Neural progenitor cell (in vitro differentiated cells): ENCODE results near the gene MYOM1. TPM values are rescaled to one million over a fixed set of nuclear protein-coding genes. Genes with fewer than 3 reads are reported as not detected.

Experiments used
- DNase-seq: peaks from one replicate; pipeline ENCODE4 v3.0.0-alpha.2; 2016; ENCODE audit warnings: low spot score
- H2AFZ ChIP-seq: fragments of 200-600 bp; sonication (generic); replicated peaks from 2 replicates; pipeline ENCODE4 v1.6.1; 2016; ENCODE audit warnings: antibody characterized with exemption
- H3F3A ChIP-seq: fragments of 200-600 bp; sonication (generic); 2 replicates; pipeline ENCODE4 v1.6.1; 2016; ENCODE audit warnings: antibody characterized with exemption, low read depth
- H3K27ac ChIP-seq: fragments of 200-600 bp; sonication (generic); 2 replicates; pipeline ENCODE4 v1.5.1; 2016; ENCODE audit warnings: mild to moderate bottlenecking
- H3K27me3 ChIP-seq: fragments of 200-600 bp; sonication (generic); 2 replicates; pipeline ENCODE4 v1.6.1; 2016; ENCODE audit warnings: mild to moderate bottlenecking, moderate library complexity
- H3K36me3 ChIP-seq: fragments of 200-600 bp; sonication (generic); 2 replicates; pipeline ENCODE4 v1.5.1; 2016
- H3K4me1 ChIP-seq: fragments of 200-600 bp; sonication (generic); 2 replicates; pipeline ENCODE4 v1.6.1; 2016; ENCODE audit warnings: mixed run types
- H3K4me2 ChIP-seq: fragments of 200-600 bp; sonication (generic); 2 replicates; pipeline ENCODE4 v1.6.1; 2016
- H3K4me3 ChIP-seq: fragments of 200-600 bp; sonication (generic); 2 replicates; pipeline ENCODE4 v1.5.1; 2016
- H3K79me2 ChIP-seq: fragments of 200-600 bp; sonication (generic); 2 replicates; pipeline ENCODE4 v1.6.1; 2016; ENCODE audit warnings: low read depth
- H3K9ac ChIP-seq: fragments of 200-600 bp; sonication (generic); 2 replicates; pipeline ENCODE4 v1.6.1; 2016
- H3K9me3 ChIP-seq: fragments of 200-600 bp; sonication (generic); 2 replicates; pipeline ENCODE4 v1.5.1; 2016; ENCODE audit warnings: low read depth
- H4K20me1 ChIP-seq: fragments of 200-600 bp; sonication (generic); 2 replicates; pipeline ENCODE4 v1.6.1; 2016; ENCODE audit warnings: low read depth
- H3K27ac Mint-ChIP-seq: 3 replicates; pipeline ENCODE4 v1.8.0; 2021; ENCODE audit warnings: mixed read lengths
- H3K27me3 Mint-ChIP-seq: 2 replicates; pipeline ENCODE4 v1.8.0; 2022; ENCODE audit warnings: low read depth, mild to moderate bottlenecking, inconsistent platforms, moderate library complexity, mixed read lengths; ENCODE audit not compliant: insufficient read depth
- H3K36me3 Mint-ChIP-seq: 3 replicates; pipeline ENCODE4 v1.8.0; 2021; ENCODE audit warnings: mixed read lengths
- H3K4me1 Mint-ChIP-seq: 3 replicates; pipeline ENCODE4 v1.8.0; 2021; ENCODE audit warnings: mixed read lengths
- H3K4me3 Mint-ChIP-seq: 3 replicates; pipeline ENCODE4 v1.8.0; 2021; ENCODE audit warnings: mild to moderate bottlenecking, moderate library complexity, mixed read lengths
- H3K9me3 Mint-ChIP-seq: 3 replicates; pipeline ENCODE4 v1.8.0; 2020; ENCODE audit warnings: mixed read lengths
- CTCF ChIP-seq: fragments of 200-600 bp; sonication (generic); IDR thresholded peaks from 2 replicates; pipeline ENCODE4 v1.5.1; 2017; ENCODE audit warnings: antibody characterized with exemption, mild to moderate bottlenecking
- EZH2 ChIP-seq: fragments of 200-600 bp; sonication (generic); IDR thresholded peaks from 2 replicates; pipeline ENCODE4 v1.6.1; 2017; ENCODE audit warnings: antibody characterized with exemption, mild to moderate bottlenecking, moderate library complexity
- EZH2phosphoT487 ChIP-seq: fragments of 200-600 bp; sonication (generic); IDR thresholded peaks from 2 replicates; pipeline ENCODE4 v1.6.1; 2017; ENCODE audit warnings: antibody characterized with exemption
- total RNA-seq: library from RNA; depleted of rRNA; stranded (reverse); fragments of >200 nt; gene quantifications from 2 replicates; pipeline ENCODE4 v1.2.3, GENCODE V29; 2015; ENCODE audit warnings: low replicate concordance

Gene MYOM1
- total RNA-seq, 1 donor from 2014 or later, result 0.45 TPM

GRCh38 chr18:3219241-3219630 is 532 bp downstream of the MYOM1 start:
- peaks cover 5% of the 10 kb centered on the region for H3K27me3 Mint-ChIP-seq
- no peak overlapping the region for H3K27ac Mint-ChIP-seq
- peaks cover 3% of the 10 kb centered on the region for H3K9me3 Mint-ChIP-seq
- no peak for TF ChIP-seq CTCF
- no peak for TF ChIP-seq EZH2
- no peak for TF ChIP-seq EZH2phosphoT487
- H3K36me3 Mint-ChIP-seq, result no peaks in the 10 kb centered on the region
- Histone ChIP-seq H3K27ac (no peak overlapping the region), H3K36me3 (no peaks in the 10 kb centered on the region), H3K27me3 (no peaks in the 10 kb centered on the region), H3F3A (no peaks in the 10 kb centered on the region), H3K9ac (no peak overlapping the region), H3K9me3 (no peaks in the 10 kb centered on the region), H3K4me1 (no peaks in the 10 kb centered on the region), H3K79me2 (no peaks in the 10 kb centered on the region), H3K4me2 (no peak overlapping the region), H2AFZ (no peak overlapping the region), H4K20me1 (no peaks in the 10 kb centered on the region), H3K4me3 (no peak overlapping the region)
- H3K4me1 Mint-ChIP-seq, result peaks cover 18% of the 10 kb centered on the region
- no peak for DNase-seq
- no peak overlapping the region for H3K4me3 Mint-ChIP-seq

DNA sequence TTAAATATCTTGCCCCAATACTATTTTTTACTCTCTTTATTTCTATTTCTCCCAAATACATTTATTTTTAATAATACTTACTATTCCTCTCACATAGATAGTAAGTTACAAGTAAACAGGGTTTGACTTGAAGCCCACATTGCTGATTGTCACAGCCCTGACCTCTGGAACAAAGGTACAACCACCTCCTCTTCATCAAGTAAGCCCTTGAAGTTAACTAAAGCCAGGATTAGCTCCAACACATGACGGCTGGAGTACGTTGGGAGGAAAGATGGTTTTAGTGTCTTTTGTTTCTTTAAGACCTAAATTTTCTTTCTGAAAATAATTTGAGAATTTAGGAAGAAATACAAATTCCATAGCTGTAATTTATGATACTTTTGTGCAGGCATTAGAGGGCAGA is 949 bp downstream of the MYOM1 start:
- no peaks in the 10 kb centered on the region for H3F3A ChIP-seq
- no peak overlapping the region for H3K27ac Mint-ChIP-seq
- TF ChIP-seq CTCF (no peak), EZH2 (no peak), EZH2phosphoT487 (no peak)
- H3K36me3 ChIP-seq, result no peaks in the 10 kb centered on the region
- no peak overlapping the region for H3K27ac ChIP-seq
- H3K4me1 ChIP-seq, result no peaks in the 10 kb centered on the region
- peaks cover 5% of the 10 kb centered on the region for H3K27me3 Mint-ChIP-seq
- H3K9me3 ChIP-seq, result no peaks in the 10 kb centered on the region
- H3K9me3 Mint-ChIP-seq, result peaks cover 3% of the 10 kb centered on the region
- H3K4me1 Mint-ChIP-seq, result peaks cover 18% of the 10 kb centered on the region
- DNase-seq, result no peak
- no peak overlapping the region for H3K4me3 Mint-ChIP-seq
- H3K4me2 ChIP-seq, result no peak overlapping the region
- no peaks in the 10 kb centered on the region for H3K36me3 Mint-ChIP-seq
- no peak overlapping the region for H3K4me3 ChIP-seq
- H2AFZ ChIP-seq, result no peak overlapping the region
- H3K9ac ChIP-seq, result no peak overlapping the region
- H3K79me2 ChIP-seq, result no peaks in the 10 kb centered on the region
- no peaks in the 10 kb centered on the region for H4K20me1 ChIP-seq
- H3K27me3 ChIP-seq, result no peaks in the 10 kb centered on the region

GRCh38 chr18:3217948-3218647 is 1.7 kb downstream of the MYOM1 start:
- H3K4me2 ChIP-seq, result no peak overlapping the region
- no peak overlapping the region for H3K27ac ChIP-seq
- no peak overlapping the region for H3K4me3 Mint-ChIP-seq

More at GRCh38 chr18:3217948-3218647, 1.7 kb downstream of the MYOM1 start:
- no peak overlapping the region for H2AFZ ChIP-seq
- TF ChIP-seq EZH2phosphoT487 (no peak), CTCF (no peak), EZH2 (no peak)
- no peaks in the 10 kb centered on the region for H3K79me2 ChIP-seq
- Mint-ChIP-seq H3K27ac (peak overlapping the region; percentile 48), H3K9me3 (peaks cover 3% of the 10 kb centered on the region), H3K4me1 (peaks cover 18% of the 10 kb centered on the region), H3K27me3 (peaks cover 5% of the 10 kb centered on the region), H3K36me3 (no peaks in the 10 kb centered on the region)
- H3K9ac ChIP-seq, result no peak overlapping the region
- H3K36me3 ChIP-seq, result no peaks in the 10 kb centered on the region
- H3K9me3 ChIP-seq, result no peaks in the 10 kb centered on the region
- DNase-seq, result no peak
- no peaks in the 10 kb centered on the region for H4K20me1 ChIP-seq
- no peaks in the 10 kb centered on the region for H3K27me3 ChIP-seq
- H3F3A ChIP-seq, result no peaks in the 10 kb centered on the region
- no peaks in the 10 kb centered on the region for H3K4me1 ChIP-seq
- no peak overlapping the region for H3K4me3 ChIP-seq
